GM18867 (cell line): Measurements from ENCODE around the gene IFNA10.
A peak's percentile ranks its signal among the peaks of the same experiment; 100 is the strongest.
"Not testable (repeated sequence)": the region's sequence is repeated elsewhere in the genome, so short reads cannot be mapped to it uniquely, and the experiment has no call there.

Source experiments
- ATAC-seq: cut with Tn5 transposase; IDR thresholded peaks from one replicate; pipeline ENCODE4 v1.9.1; 2021; ENCODE audit warnings: mild to moderate bottlenecking, moderate library complexity; ENCODE audit not compliant: unreplicated experiment

Gene IFNA10

DNA sequence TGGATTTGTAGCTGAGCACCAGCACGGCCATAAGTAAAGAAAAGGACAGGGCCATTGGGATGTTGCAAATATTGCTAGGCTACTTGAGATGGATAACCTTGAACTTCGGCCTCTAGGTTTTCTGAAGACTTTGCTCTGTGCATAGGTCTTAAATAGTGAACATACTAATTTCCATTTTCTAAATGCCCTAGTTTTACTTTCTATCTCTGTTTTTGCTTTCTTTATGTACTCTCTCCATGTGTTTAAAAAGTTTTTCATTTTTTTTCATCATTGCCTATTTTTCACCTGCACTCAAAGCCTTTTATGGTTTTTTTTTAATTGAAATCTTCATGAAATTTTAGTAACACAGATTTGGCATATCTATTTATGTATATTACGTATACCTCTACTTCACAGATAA is at the start of gene IFNA10:
IFNA10 (minus strand) TSS at position 101 of the 400 bp plus-strand sequence; CDS start at position 55, 46 bp downstream.
- ATAC-seq = not testable (repeated sequence)

- ATAC-seq = no peak
These were observed 48.7 kb upstream of the IFNA10 start for GRCh38 chr9:21255538-21256212.

DNA sequence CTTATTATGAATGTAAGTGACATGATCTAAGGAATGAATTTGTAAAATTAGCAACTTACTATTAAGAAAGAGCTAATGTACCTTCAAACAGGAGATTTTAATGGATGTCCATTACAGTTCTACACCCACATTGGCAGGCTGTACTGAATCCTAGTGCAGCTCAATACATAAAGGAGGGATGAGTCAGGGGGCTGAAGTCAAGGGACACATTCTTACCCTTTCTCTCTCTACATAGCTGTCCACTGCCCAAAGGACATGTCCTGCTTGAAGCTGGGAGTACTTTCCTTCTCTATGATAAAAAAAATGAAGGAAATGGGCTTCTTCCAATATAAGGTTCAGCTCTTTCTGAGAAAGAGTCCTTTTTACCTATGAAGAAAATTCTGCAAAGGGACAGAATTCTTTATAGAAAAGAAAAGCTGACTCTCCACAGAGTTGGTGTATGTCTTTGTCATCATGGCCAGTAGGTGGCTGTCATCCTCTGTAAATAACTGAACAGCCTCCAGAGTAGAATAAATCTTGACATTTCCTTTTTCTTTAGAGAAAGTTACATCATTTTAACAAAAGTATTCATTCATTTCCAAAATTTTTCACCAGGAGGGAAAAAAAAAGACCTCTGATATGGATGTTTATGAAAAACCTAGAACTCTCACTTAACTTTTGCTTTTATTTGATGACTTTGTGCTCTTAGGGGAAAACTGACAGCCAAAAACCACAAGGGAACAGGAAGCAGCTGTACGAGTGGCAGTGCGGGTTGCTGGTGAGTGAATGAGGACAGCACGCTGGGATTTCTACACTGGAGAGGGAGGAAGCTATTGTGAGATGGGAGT is 46.0 kb upstream of the IFNA10 start:
- peak; percentile 76 for ATAC-seq

GRCh38 chr9:21251638-21252037 is 44.7 kb upstream of the IFNA10 start:
- ATAC-seq = no peak

DNA sequence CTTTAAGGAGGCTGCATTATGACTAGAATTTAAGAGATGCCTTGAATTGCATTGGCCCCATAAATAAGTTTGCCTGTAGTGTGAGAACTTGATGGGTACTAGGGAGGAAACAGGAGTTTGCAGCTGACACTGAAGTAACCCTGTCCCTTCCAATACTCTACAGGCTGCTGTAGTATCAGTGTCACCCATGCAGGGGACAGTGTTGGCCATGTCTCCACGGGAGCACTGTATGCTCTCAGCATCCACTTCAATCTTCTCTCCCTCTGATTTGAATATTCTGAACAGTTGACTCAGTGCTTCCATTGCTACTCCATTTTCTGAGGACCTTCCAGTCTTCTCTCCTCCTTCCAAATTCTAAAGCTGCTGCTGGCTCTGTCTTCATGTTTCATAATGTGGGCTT is 44.2 kb upstream of the IFNA10 start:
- ATAC-seq = no peak

DNA sequence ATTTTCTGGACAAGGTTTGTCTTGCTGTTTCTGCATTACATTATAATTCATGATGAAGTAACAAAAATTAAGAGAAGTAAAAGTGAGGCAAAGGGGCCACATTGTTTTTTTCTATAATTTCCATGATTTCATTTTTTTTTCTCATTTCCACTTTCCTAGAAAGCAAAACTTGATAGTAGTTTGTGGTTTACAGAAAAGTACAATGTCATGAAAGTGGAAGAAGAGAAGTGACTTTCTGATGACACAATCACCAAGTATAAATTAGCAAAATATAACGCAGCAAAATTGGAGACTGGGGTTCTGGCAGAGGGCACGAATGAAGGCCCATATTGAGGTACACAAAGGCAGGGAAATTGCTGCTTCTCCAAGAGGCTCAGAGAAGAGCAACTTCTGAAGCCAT is 37.9 kb upstream of the IFNA10 start:
- peak; percentile 63 for ATAC-seq

DNA sequence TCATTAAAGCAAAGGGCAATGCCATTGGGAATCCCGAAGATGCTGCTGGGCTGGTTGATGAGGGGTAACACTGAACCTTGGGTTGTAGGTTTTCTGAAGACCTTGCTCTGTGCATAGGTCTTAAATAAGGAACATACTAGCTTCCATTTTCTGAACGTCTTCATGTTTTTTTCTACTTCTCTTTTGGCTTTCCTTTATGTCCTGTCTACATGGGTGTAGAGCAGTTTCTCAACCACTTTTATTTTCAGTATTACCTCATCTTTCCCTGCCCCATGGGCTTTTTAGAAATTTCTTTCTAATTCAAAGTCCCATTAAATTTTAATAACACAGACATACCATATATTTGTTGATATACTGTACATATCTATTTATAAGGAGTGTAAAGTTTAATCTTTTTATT is 33.0 kb upstream of the IFNA10 start, which contains the start of gene IFNA14:
IFNA14 (minus strand) TSS at position 95 of the 400 bp plus-strand sequence; CDS start at position 25, 70 bp downstream.
- ATAC-seq = peak; percentile 41

GRCh38 chr9:21236360-21236714 is 29.4 kb upstream of the IFNA10 start:
- not testable (repeated sequence) for ATAC-seq

GRCh38 chr9:21235468-21236359 is 28.8 kb upstream of the IFNA10 start:
- peak; percentile 82 for ATAC-seq

DNA sequence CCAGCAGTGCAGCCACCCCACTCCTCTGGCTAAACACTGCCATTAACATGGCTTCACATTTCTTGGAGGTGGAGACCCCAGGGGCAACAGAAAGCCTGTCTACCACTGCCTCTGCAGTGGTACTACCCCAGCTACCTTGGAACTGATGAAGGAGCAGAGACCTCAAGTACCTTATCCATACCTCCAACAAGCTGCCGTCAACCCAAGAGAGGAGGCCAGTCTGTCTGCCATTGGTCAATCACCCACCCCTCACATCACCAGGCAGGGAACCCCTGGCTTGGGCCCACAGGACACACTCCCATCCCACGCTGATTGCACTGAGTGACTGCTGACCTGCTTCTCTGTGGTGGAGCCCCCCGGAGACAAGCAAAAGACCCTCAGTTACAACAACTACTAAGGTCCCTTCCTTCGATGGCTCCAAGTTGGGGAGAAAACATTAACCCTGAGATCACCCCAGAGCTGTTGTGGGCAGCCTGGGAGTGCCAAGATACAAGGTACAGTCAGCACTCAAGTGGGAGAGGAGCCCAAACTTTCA is 27.3 kb upstream of the IFNA10 start:
- ATAC-seq = no peak

DNA sequence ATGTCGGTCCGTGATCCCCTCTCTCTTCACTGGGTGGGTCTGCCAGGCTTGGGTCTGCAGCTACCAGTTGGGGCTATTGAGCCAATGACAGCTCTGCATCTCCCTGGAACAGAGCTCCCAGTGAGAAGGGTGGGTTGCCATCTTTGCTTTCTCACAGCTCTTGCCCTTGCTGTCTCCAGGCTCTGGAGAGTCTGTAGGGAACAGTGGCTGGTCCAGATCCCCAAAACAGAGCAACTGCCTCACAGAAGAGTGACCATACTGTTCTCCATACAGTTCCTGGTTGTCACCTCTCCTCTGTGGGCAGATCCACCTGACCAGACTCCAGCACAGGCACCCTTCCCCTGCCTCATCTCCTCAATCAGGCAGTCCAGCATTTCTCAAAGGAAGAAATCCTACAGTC is 26.3 kb upstream of the IFNA10 start:
- ATAC-seq = no peak

DNA sequence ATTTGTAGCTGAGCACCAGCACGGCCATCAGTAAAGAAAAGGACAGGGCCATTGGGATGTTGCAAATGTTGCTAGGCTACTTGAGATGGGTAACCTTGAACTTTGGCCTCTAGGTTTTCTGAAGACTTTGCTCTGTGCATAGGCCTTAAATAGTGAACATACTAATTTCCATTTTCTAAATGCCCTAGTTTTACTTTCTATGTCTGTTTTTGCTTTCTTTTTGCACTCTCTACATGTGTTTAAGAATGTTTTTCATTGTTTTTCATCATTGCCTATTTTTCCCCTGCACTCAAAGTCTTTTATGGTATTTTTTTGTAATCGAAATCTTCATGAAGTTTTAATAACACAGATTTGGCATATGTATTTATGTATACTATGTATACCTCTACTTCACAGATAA is 21.2 kb upstream of the IFNA10 start, which contains the start of gene IFNA17:
IFNA17 (minus strand) TSS at position 101 of the 400 bp plus-strand sequence; CDS start at position 52, 49 bp downstream.
- ATAC-seq = no peak

- ATAC-seq = not testable (repeated sequence)
These were observed 10.3 kb upstream of the IFNA10 start, which contains the start of gene IFNA16 for GRCh38 chr9:21217211-21217610. IFNA16 (minus strand) TSS chr9:21217311; CDS start chr9:21217305, 6 bp downstream.

DNA sequence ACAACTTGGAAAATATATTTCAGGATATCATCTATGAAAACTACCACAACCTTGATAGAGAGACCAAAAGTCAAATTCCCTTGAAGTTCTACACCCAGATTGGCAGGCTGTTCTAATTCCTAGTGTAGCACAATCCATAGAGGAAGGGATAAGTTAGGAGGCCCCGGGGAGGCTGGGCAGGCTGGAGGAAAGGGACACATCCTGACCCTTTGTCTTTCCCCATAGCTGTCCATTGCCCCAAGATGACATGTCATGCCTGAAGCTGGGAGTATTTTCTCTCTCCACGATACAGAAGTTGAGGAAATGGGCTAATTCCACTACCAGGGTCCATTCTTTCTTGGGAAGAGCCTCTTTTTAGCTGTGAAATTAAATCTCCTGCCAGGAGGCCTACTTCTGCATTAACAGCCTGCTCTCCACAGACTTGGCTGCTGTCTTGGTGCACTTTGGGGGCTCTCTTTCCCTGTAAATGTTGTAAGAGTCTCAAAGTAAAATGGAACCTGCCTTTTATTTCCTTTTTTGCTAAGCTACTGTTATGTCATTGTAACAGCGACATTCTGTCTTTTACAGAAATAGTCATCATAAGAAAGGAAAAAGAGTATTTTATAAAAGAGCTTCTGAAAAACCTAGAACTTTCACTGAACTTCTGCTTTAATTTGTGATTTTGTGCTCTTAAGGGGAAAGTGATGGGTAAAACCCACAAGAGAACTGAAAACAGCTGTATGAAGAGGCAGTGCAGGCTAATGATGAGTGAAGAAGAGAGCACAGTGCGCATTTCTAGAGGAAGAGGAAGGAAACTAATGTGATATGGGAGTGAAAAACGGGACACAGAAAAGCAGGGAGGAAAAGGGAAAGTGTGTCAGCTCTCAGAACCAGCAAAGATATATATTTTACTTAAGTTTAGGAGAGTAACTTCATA is 6.7 kb upstream of the IFNA10 start:
- ATAC-seq = peak; percentile 84

- ATAC-seq = not testable (repeated sequence)
These were observed 5.2 kb upstream of the IFNA10 start for GRCh38 chr9:21212160-21212559.

DNA sequence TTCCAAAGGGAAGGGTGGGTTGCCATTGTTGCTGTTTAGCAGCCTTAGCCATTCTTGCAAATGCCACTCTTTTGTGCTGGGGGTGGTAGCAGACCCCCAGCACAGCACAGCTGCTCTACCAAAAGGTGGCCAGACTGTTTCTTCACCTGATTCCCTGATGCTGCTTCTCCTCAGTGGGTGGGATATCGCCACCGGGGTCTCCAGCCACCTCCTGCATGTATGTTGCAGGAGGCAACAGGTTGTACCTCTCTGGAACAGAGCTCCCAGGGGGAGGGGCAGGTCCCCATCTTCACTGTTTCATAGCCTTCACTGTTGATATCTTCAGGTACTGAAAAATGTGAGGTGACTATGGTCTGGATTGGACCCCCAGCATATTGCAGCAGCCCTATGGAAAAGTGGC is 3.8 kb upstream of the IFNA10 start:
- not testable (repeated sequence) for ATAC-seq

DNA sequence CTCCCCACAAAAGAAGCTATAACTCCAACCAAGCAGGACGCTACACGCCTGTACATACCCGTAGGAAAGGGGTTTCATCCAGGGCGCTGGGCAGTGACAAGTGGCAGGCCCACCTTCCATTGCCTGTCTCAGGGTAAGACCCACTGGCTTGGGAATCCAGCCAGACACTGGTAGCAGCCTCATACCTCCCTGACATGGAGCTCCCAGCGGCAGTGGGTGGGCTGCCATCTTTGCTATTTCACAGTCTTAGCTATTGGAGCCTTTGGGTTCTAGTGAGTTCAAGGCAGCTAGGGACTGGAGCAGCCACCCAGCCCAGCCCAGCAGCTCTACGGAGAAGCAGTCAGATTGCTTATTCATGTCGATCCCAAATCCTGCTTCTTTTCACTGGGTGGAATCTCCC is 3.4 kb upstream of the IFNA10 start:
- ATAC-seq = no peak

DNA sequence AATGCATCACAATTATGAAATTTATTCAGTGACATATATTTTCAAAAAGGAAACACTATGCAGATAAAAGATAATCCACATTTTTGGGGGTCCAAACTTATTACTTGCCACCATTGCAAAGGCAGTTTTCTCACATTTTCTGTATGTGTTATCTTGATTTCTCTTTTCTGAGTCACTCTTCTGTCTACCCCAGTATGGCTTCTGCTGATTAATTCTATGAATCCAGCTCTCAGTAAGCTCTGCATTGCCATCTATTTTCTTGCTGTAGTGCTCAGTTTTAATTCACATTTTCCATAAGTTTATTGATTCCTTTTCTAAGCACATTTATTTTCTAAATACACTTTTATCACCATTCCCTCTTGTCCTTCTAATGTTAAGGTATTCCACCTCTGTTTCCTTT is 1.7 kb downstream of the IFNA10 start:
- ATAC-seq = no peak

DNA sequence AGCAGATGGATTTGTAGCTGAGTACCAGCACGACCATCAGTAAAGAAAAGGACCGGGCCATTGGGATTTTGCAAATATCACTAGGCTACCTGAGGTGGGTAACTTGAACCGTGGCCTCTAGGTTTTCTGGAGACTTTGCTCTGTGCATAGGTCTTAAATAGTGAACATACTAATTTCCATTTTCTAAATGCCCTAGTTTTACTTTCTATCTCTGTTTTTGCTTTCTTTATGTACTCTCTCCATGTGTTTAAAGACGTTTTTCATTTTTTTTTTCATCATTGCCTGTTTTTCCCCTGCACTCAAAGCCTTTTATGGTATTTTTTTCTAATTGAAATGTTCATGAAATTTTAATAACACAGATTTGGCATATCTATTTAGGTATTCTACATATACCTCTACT is 4.8 kb downstream of the IFNA10 start, which contains the start of gene IFNA7:
IFNA7 (minus strand) TSS at position 101 of the 400 bp plus-strand sequence; CDS start at position 61, 40 bp downstream.
- ATAC-seq = not testable (repeated sequence)
